GDM1 (cell line): ENCODE results near the gene OLIG2.

Experiments
- DNase-seq: peaks from one replicate; lab custom pipeline; 2025; lab: John Stamatoyannopoulos, UW

The OLIG2 gene

GRCh38 chr21:33019885-33020557 is 5.7 kb upstream of the OLIG2 start:
- DNase-seq, result no peak

GRCh38 chr21:33020558-33021100 is 5.1 kb upstream of the OLIG2 start:
- no peak for DNase-seq

- DNase-seq, result no peak
These were observed 4.6 kb upstream of the OLIG2 start for GRCh38 chr21:33021150-33021549.

GRCh38 chr21:33021667-33022066 is 4.1 kb upstream of the OLIG2 start:
- DNase-seq, result no peak

- DNase-seq, result no peak
These were observed 3.3 kb upstream of the OLIG2 start for GRCh38 chr21:33022489-33022827.

- DNase-seq, result no peak
These were observed 2.7 kb upstream of the OLIG2 start for GRCh38 chr21:33022828-33023573.

- no peak for DNase-seq
These were observed 2.0 kb upstream of the OLIG2 start for GRCh38 chr21:33023574-33024200.

GRCh38 chr21:33024201-33025103 is 1.3 kb upstream of the OLIG2 start:
- no peak for DNase-seq

GRCh38 chr21:33025106-33025488 is 638 bp upstream of the OLIG2 start:
- peak; percentile 25 for DNase-seq

- DNase-seq, result no peak
These were observed 716 bp downstream of the OLIG2 start for GRCh38 chr21:33026443-33026858.

- no peak for DNase-seq
These were observed 1.2 kb downstream of the OLIG2 start for GRCh38 chr21:33026878-33027400.

GRCh38 chr21:33027401-33028286 is 1.9 kb downstream of the OLIG2 start:
- no peak for DNase-seq

GRCh38 chr21:33028287-33028670 is 2.5 kb downstream of the OLIG2 start:
- no peak for DNase-seq

GRCh38 chr21:33028773-33029384 is 3.1 kb downstream of the OLIG2 start:
- DNase-seq, result no peak

GRCh38 chr21:33029385-33029921 is 3.7 kb downstream of the OLIG2 start:
- no peak for DNase-seq

GRCh38 chr21:33029975-33030461 is 4.3 kb downstream of the OLIG2 start:
- DNase-seq, result no peak

GRCh38 chr21:33030633-33031032 is 4.9 kb downstream of the OLIG2 start:
- no peak for DNase-seq

- no peak for DNase-seq
These were observed 5.6 kb downstream of the OLIG2 start for GRCh38 chr21:33031152-33031911.

GRCh38 chr21:33032434-33033047 is 6.8 kb downstream of the OLIG2 start:
- no peak for DNase-seq
